ENCODE results near the gene HOXD8.

- no peak for TF ChIP-seq CTCF (conservative IDR thresholded peaks at IDR 0.05)
- no peak for TF ChIP-seq EZH2 (IDR thresholded peaks at IDR 0.05; ENCODE audit: low read depth)
Measured at GRCh38 chr2:176177580-176178037, 48.1 kb downstream of the HOXD8 start.
